ENCODE data around the gene CDH13.

DNA sequence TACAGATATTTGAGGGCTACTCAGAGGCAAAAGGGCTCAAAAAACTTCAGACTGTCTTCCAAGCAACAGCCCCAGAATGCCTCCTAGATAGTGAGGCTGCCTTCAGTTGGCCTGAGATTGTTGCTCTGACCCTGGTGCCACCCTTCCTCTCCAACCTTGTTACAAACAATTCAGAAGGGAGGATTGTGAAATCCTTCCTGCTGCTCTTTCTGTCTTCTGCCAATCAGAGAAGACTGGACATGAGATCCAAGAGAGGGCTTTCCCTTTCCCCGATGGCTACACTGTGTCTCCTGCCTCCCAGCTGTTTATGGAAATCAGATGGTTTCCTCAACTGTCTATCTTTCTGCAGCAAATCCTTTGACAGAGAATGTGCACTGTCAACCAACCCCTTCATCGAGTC lies 419.9 kb downstream of the CDH13 start:
- TF ChIP-seq, protein P1, sequence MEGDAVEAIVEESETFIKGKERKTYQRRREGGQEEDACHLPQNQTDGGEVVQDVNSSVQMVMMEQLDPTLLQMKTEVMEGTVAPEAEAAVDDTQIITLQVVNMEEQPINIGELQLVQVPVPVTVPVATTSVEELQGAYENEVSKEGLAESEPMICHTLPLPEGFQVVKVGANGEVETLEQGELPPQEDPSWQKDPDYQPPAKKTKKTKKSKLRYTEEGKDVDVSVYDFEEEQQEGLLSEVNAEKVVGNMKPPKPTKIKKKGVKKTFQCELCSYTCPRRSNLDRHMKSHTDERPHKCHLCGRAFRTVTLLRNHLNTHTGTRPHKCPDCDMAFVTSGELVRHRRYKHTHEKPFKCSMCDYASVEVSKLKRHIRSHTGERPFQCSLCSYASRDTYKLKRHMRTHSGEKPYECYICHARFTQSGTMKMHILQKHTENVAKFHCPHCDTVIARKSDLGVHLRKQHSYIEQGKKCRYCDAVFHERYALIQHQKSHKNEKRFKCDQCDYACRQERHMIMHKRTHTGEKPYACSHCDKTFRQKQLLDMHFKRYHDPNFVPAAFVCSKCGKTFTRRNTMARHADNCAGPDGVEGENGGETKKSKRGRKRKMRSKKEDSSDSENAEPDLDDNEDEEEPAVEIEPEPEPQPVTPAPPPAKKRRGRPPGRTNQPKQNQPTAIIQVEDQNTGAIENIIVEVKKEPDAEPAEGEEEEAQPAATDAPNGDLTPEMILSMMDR (IDR thresholded peaks at IDR 0.05; ENCODE audit: borderline replicate concordance, extremely low read depth, low read length, poor library complexity, severe bottlenecking), result no peak
- TF ChIP-seq EZH2 (IDR thresholded peaks at IDR 0.05; ENCODE audit: borderline replicate concordance, low read depth, low read length, severe bottlenecking), result no peak
